Upper lobe of left lung (tissue), 4 donors: ENCODE data around the gene CMSS1.

Experiments used
- CTCF ChIP-seq, 6 experiments: fragments of 450-650 bp in 4 of 6; fragments of 200-600 bp in 2 of 6; sonication (generic) in 2 of 6; IDR thresholded peaks; one replicate each; pipeline ENCODE4 v1.5.1; 2016 to 2019; ENCODE audit warnings: antibody characterized with exemption in 6 of 6
- EP300 ChIP-seq, 4 donors: sonication (generic); formaldehyde crosslinking; IDR thresholded peaks; one replicate each; pipeline ENCODE4 v1.5.1; 2017; ENCODE audit warnings: antibody characterized with exemption in 4 of 4, control low read depth in 2 of 4
- POLR2A ChIP-seq, 4 donors: fragments of 450-650 bp; IDR thresholded peaks; one replicate each; pipeline ENCODE4 v1.5.1; 2016 to 2017; ENCODE audit warnings: antibody characterized with exemption in 4 of 4, mild to moderate bottlenecking in 2 of 4
- POLR2AphosphoS5 ChIP-seq, 2 donors: sonication (generic); formaldehyde crosslinking; IDR thresholded peaks; one replicate each; pipeline ENCODE4 v1.5.1; 2017; ENCODE audit warnings: antibody characterized with exemption in 2 of 2

- TF ChIP-seq POLR2AphosphoS5 (IDR thresholded peaks at IDR 0.05) (no peak), CTCF (IDR thresholded peaks at IDR 0.05) (no peak), POLR2A (IDR thresholded peaks at IDR 0.05) (no peak), EP300 (IDR thresholded peaks at IDR 0.05) (no peak)
Measured at GRCh38 chr3:100075851-100076730, 258.4 kb downstream of the CMSS1 start.
